Kidney tubule cell (primary cell): ENCODE measurements around the gene SMC6.
A peak's percentile ranks its signal among the peaks of the same experiment; 100 is the strongest.

ENCODE experiments used
- DNase-seq: peaks from one replicate; pipeline ENCODE4 v3.0.0-alpha.2; 2018; ENCODE audit warnings: low spot score

The SMC6 gene

DNA sequence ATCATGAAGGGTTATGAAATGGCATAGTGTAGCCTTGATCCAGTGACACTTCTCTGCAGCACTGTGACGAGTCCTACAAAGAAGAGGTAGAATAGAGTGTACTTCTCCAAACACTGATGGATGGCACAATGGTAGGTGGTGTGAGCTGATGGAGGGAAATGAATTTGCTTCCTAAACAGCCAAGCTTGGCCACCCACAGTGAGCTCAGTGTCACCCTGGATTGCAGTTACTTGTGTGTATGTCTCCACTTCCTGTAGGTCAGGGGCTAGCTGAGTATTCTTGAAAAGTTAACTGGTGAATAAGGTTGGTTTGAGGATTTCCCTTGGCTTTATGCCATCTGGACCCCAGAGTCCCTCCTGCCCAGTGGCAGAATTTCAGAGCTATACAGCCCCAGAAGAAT, 137.2 kb downstream of the SMC6 start:
- no peak for DNase-seq

GRCh38 chr2:17615728-17616351, 137.8 kb downstream of the SMC6 start:
- peak; percentile 88 for DNase-seq

DNA sequence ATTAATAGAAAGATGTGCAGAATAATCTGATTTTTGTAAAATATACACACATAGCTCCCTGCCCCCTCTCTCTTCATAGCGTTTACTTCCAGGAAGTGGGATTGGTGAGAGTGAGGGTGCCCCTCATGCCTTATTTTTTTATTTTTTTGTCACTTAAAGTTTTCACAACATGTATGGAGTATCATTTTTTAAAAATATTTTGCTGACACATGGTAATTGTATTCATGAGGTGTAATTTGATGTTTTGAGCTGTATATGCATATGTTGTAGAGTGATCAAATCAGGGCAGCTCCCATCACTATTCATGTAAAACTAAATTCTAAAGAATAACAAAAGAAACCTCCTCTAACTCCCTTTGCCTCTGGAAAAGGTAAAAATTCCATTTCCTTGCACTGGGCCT, 138.5 kb downstream of the SMC6 start:
- DNase-seq = no peak

- DNase-seq = no peak
These were observed 139.3 kb downstream of the SMC6 start for GRCh38 chr2:17614174-17614930.
